VCaP (cell line): Measurements from ENCODE around the gene DOK3.

Source experiments
- H3K27ac ChIP-seq: fragments of 450-650 bp; 2 replicates; pipeline ENCODE4 v1.5.1; 2017
- CTCF ChIP-seq: fragments of 450-650 bp; conservative IDR thresholded peaks from 2 replicates; pipeline ENCODE4 v1.5.1; 2017; ENCODE audit warnings: mild to moderate bottlenecking, moderate library complexity

Gene DOK3

DNA sequence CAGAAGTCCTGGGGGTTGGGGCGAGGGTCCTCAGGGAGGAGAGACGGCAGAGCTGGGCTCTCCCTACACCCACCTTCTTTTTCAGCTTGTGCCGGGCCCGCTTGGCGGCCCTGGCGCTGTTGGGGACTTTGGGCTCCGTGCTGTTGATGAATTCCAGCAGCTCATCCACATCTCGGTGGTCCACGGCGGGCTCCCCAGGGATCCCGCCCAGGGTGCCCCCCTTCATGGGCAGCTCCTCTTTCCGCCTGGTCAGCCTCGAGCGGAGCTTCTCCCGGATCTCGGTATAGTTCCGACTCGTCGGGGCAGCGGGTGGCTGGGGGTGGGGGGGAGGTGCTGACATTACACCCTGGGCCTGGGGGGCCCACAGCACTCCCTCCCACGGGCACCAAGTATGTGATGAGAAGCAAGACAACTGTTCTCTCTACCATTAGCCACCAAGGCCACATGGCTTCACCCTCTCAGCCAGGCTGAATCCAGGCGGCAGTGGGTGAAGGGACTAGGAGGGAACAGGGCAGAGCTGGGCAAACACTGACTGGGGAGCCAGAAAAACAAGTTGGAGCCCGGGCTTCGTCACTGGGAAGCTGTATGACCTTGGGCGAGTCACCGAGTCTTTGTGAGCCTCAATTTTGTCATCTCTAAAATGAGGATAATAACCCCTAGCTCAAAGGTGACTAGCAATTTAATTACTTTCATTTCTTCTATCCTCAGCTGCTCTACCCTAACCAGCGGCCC lies 21.7 kb upstream of the DOK3 start:
- TF ChIP-seq CTCF: no peak
- H3K27ac ChIP-seq: no peak overlapping the region; the same call in 1 of the 2 replicates

DNA sequence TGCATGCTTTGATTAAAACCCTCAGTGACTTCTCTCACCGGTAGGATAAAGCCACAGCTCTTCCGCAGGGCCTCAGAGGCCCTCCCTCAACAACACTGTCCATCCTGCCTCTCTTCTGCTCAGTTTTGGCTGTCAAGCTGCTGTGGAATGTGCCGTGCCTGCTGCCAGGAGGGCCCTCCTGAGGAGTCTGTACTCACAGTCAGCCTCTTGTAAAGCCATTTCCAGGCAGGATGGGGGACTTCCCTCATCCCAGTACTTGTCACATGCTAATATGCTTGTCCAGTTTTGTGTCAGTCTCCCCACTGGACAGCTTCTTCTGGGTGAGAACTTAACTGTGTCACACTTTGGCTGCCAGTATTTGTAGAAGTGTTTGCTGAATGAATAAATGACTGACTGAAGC lies 21.0 kb upstream of the DOK3 start:
- no peak for TF ChIP-seq CTCF
- H3K27ac ChIP-seq: no peak overlapping the region

- H3K27ac ChIP-seq: no peak overlapping the region
- no peak for TF ChIP-seq CTCF
These were observed 19.9 kb upstream of the DOK3 start for GRCh38 chr5:177529247-177530203.

- no peak for TF ChIP-seq CTCF
- no peak overlapping the region for H3K27ac ChIP-seq
These were observed 19.0 kb upstream of the DOK3 start for GRCh38 chr5:177528631-177529030.

DNA sequence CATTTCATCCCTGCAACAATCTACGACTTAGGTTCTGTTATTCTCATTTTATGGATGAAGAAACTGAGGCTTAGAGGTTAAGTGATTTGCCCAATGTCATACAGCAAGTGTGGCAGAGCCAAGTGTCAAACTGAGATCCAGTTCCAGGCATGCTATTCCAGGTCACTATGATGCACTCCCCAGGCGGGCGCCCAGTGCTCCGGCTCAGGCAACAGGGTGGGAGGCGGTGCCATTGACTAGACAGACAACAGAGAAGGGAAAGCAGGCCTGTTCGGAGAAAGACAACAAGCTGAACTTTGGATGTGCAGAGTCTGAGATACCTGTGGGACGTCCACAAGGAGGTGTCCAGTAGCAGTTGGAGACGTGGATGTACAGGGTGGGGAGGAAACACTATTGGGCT lies 18.0 kb upstream of the DOK3 start:
- TF ChIP-seq CTCF: no peak

GRCh38 chr5:177526791-177527190 lies 17.2 kb upstream of the DOK3 start:
- H3K27ac ChIP-seq: no peak overlapping the region
- TF ChIP-seq CTCF: no peak

More for the DNA sequence above, 18.0 kb upstream of the DOK3 start:
- no peak overlapping the region for H3K27ac ChIP-seq

- no peak overlapping the region for H3K27ac ChIP-seq
- TF ChIP-seq CTCF: no peak
These were observed 16.6 kb upstream of the DOK3 start for GRCh38 chr5:177526191-177526590.
